GM12801 (cell line): ENCODE results near the gene CDH16.

ENCODE experiments used
- CTCF ChIP-seq: IDR thresholded peaks from one replicate; pipeline ENCODE4 v1.5.1; 2011; ENCODE audit warnings: control low read depth; ENCODE audit not compliant: insufficient read length; ENCODE audit errors: extremely low read depth

Gene CDH16

DNA sequence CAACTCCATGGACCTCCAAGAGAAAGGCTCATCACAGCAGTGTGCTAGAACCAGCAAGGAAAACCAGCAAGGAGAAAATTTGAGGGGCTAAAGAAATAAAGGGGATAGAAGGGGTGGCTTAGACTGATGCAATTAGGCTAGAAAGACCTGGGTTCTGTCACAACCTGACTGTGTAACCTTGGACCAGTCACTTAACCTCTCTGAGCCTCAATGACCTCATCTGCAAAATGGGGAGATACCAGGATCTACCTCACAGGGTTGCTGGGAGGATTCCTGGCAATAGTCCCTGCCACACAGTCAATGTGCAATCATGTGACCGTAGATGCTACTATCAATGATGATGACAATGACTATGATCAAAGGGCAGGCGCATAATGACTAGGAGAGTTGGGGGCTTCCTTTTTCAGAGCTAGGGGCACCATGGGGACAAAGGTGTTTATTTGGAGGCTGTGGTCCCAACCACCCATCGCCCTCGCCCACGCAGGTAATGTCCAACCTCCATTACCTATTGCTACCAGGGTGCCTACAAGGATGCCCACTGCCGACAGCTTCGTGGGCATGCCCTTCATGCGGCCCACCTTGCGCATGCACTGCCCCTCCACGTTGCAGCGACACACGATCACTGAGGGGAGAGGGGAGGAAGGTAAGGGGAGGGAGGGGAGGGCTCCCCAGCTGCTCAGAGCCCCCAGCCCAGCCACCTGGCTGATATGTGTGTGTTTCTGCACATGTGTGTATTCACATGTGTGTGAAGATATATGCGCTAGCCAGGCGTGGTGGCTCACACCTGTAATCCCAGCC, 9.7 kb downstream of the CDH16 start:
- no peak for TF ChIP-seq CTCF

GRCh38 chr16:66908116-66908515, 10.6 kb downstream of the CDH16 start:
- TF ChIP-seq CTCF = no peak

GRCh38 chr16:66906916-66907836, 11.5 kb downstream of the CDH16 start:
- TF ChIP-seq CTCF = no peak

- TF ChIP-seq CTCF = no peak
Observed at GRCh38 chr16:66905633-66906539, 12.8 kb downstream of the CDH16 start.

- no peak for TF ChIP-seq CTCF
Observed at GRCh38 chr16:66904846-66905632, 13.6 kb downstream of the CDH16 start.

GRCh38 chr16:66904428-66904845, 14.2 kb downstream of the CDH16 start:
- TF ChIP-seq CTCF = no peak
